Gastrocnemius medialis (tissue), 4 donors: ENCODE measurements around the gene KAZN.

Experiments
- CTCF ChIP-seq, 5 experiments: fragments of 450-650 bp in 3 of 5; fragments of 200-600 bp in 2 of 5; sonication (generic) in 2 of 5; IDR thresholded peaks in 4 of 5; conservative IDR thresholded peaks in 1 of 5; 1 replicate in 4 of 5; 2 replicates in 1 of 5; pipeline ENCODE4 v1.5.1; 2016 to 2019; ENCODE audit warnings: antibody characterized with exemption in 5 of 5, mild to moderate bottlenecking in 3 of 5, moderate library complexity in 3 of 5
- POLR2A ChIP-seq, 2 donors: fragments of 450-650 bp; IDR thresholded peaks; one replicate each; pipeline ENCODE4 v1.6.1; 2017; ENCODE audit warnings: antibody characterized with exemption in 2 of 2, mild to moderate bottlenecking in 2 of 2, moderate library complexity in 2 of 2

- TF ChIP-seq CTCF (IDR thresholded peaks at IDR 0.05 in 4 of 5, conservative IDR thresholded peaks at IDR 0.05 in 1 of 5), result no peak
- no peak for TF ChIP-seq POLR2A (IDR thresholded peaks at IDR 0.05)
These were observed 560.7 kb downstream of the KAZN start for GRCh38 chr1:15159166-15159555.
